GM12878 (cell line): Measurements from ENCODE around the gene MAPT. TPM values are rescaled to one million over a fixed set of nuclear protein-coding genes. Genes with fewer than 3 reads are reported as not detected.

Experiments used
- ATAC-seq: fragments of 200-7000 bp; cut with Tn5 transposase; 3 replicates; pipeline ENCODE4 v1.9.1; 2020; ENCODE audit warnings: mild to moderate bottlenecking, moderate library complexity
- BruUV-seq: library from RNA; stranded (reverse); fragments of 400-500 nt; replicated peaks from 2 replicates; lab custom pipeline; 2021; lab: Mats Ljungman, UMichigan
- CTCF ChIA-PET: fragments of 300-600 bp; sonication (Branson Sonifier 250); formaldehyde crosslinking; extraction: SDS; loops from one replicate; lab custom pipeline; 2021; ENCODE audit warnings: inconsistent platforms; lab: Yijun Ruan, JAX
- POLR2A ChIA-PET: fragments of 350-600 bp; formaldehyde crosslinking; extraction: SDS; loops from one replicate; lab custom pipeline; 2021; ENCODE audit warnings: inconsistent platforms; lab: Charles Lee
- RAD21 ChIA-PET: fragments of 300-600 bp; sonication (Branson Sonifier 250); formaldehyde crosslinking; loops from one replicate; lab custom pipeline; 2023; ENCODE audit warnings: antibody characterized with exemption; ENCODE audit not compliant: unreplicated experiment; lab: Charles Lee
- SMC1A ChIA-PET: fragments of 300-600 bp; sonication (Branson Sonifier 250); formaldehyde crosslinking; loops from one replicate; lab custom pipeline; 2023; ENCODE audit not compliant: unreplicated experiment, uncharacterized antibody; lab: Charles Lee
- DNase-seq: peaks from one replicate; pipeline ENCODE4 v3.0.0-alpha.2; 2011; ENCODE audit warnings: low read depth, low spot score
- FAIRE-seq: peaks from 3 replicates; lab custom pipeline; 2011; peaks lifted over from hg19 to GRCh38; lab: Jason Lieb, UNC
- H2AFZ ChIP-seq: 2 replicates; pipeline ENCODE4 v1.6.0; 2011; ENCODE audit warnings: low read depth, low read length, control low read depth; ENCODE audit not compliant: control insufficient read depth
- H3K27ac ChIP-seq: 2 replicates; pipeline ENCODE4 v1.5.1; 2011; ENCODE audit warnings: control low read depth; ENCODE audit not compliant: control insufficient read depth, insufficient read depth
- H3K27me3 ChIP-seq, 2 experiments: replicated peaks in 1 of 2; 2 replicates each; pipeline versions ENCODE4 v1.6.0 to v1.6.1; 2011; ENCODE audit warnings: low read length in 1 of 2; ENCODE audit not compliant: control insufficient read depth in 2 of 2, insufficient read depth in 2 of 2
- H3K36me3 ChIP-seq, 2 experiments: 2 replicates each; pipeline ENCODE4 v1.5.1; 2011; ENCODE audit warnings: low read length in 1 of 2; ENCODE audit not compliant: control insufficient read depth in 2 of 2, insufficient read depth in 2 of 2
- H3K4me1 ChIP-seq: 2 replicates; pipeline ENCODE4 v1.6.1; 2011; ENCODE audit warnings: mild to moderate bottlenecking, low read length, moderate library complexity, mixed read lengths; ENCODE audit not compliant: control insufficient read depth, insufficient read depth
- H3K4me2 ChIP-seq: 2 replicates; pipeline ENCODE4 v1.6.0; 2011; ENCODE audit warnings: control low read depth; ENCODE audit not compliant: control insufficient read depth, insufficient read depth
- H3K4me3 ChIP-seq: fragments of 200-600 bp; sonication (generic); 2 replicates; pipeline ENCODE4 v1.5.1; 2016
- H3K79me2 ChIP-seq: 2 replicates; pipeline ENCODE4 v1.6.0; 2011; ENCODE audit warnings: low read length; ENCODE audit not compliant: control insufficient read depth, insufficient read depth
- H3K9ac ChIP-seq: 2 replicates; pipeline ENCODE4 v1.8.0; 2011; ENCODE audit warnings: low read length, control low read depth, mixed read lengths; ENCODE audit not compliant: control insufficient read depth, insufficient read depth
- H3K9me3 ChIP-seq: replicated peaks from 3 replicates; pipeline ENCODE4 v1.5.1; 2011; ENCODE audit warnings: mild to moderate bottlenecking, low read length; ENCODE audit not compliant: control insufficient read depth, insufficient read depth
- H4K20me1 ChIP-seq: 2 replicates; pipeline ENCODE4 v1.6.0; 2011; ENCODE audit not compliant: control insufficient read depth, insufficient read depth
- BMI1 ChIP-seq: fragments of 450-650 bp; IDR thresholded peaks from 2 replicates; pipeline ENCODE4 v1.6.1; 2016; ENCODE audit warnings: mild to moderate bottlenecking, moderate library complexity, borderline replicate concordance
- CBFB ChIP-seq: IDR thresholded peaks from 2 replicates; pipeline ENCODE4 v1.6.1; 2016; ENCODE audit warnings: antibody characterized with exemption, low read depth
- CEBPB ChIP-seq, 2 experiments: fragments of 150-350 bp in 1 of 2; IDR thresholded peaks; 2 replicates each; pipeline ENCODE4 v1.6.1; 2012 to 2014; ENCODE audit warnings: low read depth in 2 of 2, low read length in 2 of 2, borderline replicate concordance in 1 of 2, inconsistent platforms in 1 of 2
- ETV6 ChIP-seq, 2 experiments: fragments of 450-650 bp in 1 of 2; IDR thresholded peaks in 1 of 2; conservative IDR thresholded peaks in 1 of 2; 2 replicates each; pipeline ENCODE4 v1.6.1; 2014; ENCODE audit warnings: antibody characterized with exemption in 1 of 2, borderline replicate concordance in 1 of 2, low read depth in 1 of 2, mild to moderate bottlenecking in 1 of 2, moderate library complexity in 1 of 2
- KDM1A ChIP-seq: fragments of 200-600 bp; sonication (generic); IDR thresholded peaks from 2 replicates; pipeline ENCODE4 v1.6.1; 2016; ENCODE audit warnings: borderline replicate concordance
- KLF5 ChIP-seq: fragments of 450-650 bp; IDR thresholded peaks from 2 replicates; pipeline ENCODE4 v1.6.1; 2014; ENCODE audit warnings: mild to moderate bottlenecking; ENCODE audit not compliant: partially characterized antibody
- MTA2 ChIP-seq: fragments of 450-650 bp; IDR thresholded peaks from 2 replicates; pipeline ENCODE4 v1.6.1; 2016; ENCODE audit warnings: low read depth, mild to moderate bottlenecking, moderate library complexity
- MXI1 ChIP-seq: fragments of 150-350 bp; IDR thresholded peaks from 2 replicates; pipeline ENCODE4 v1.6.1; 2011; ENCODE audit warnings: low read depth, mild to moderate bottlenecking, inconsistent platforms, low read length, improper control_type of control experiment
- MYB ChIP-seq: fragments of 150-350 bp; IDR thresholded peaks from 2 replicates; pipeline ENCODE4 v1.6.1; 2014; ENCODE audit warnings: mild to moderate bottlenecking, low read depth, low read length, borderline replicate concordance
- NR2C1 ChIP-seq: fragments of 450-650 bp; IDR thresholded peaks from 2 replicates; pipeline ENCODE4 v1.6.1; 2017; ENCODE audit warnings: antibody characterized with exemption, mild to moderate bottlenecking, moderate library complexity
- NRF1 ChIP-seq: conservative IDR thresholded peaks from 2 replicates; pipeline ENCODE4 v1.6.1; 2011; ENCODE audit warnings: mild to moderate bottlenecking, low read depth, low read length, improper control_type of control experiment
- RUNX3 ChIP-seq: IDR thresholded peaks from 2 replicates; pipeline ENCODE4 v1.6.1; 2012; ENCODE audit warnings: low read length, inconsistent platforms
- SIN3A ChIP-seq: IDR thresholded peaks from 2 replicates; pipeline ENCODE4 v1.6.1; 2012; ENCODE audit warnings: low read depth, low read length, improper control_type of control experiment
- SMARCA5 ChIP-seq: fragments of 450-650 bp; IDR thresholded peaks from 2 replicates; pipeline ENCODE4 v1.6.1; 2017; ENCODE audit warnings: mild to moderate bottlenecking
- TCF3 ChIP-seq: IDR thresholded peaks from 2 replicates; pipeline ENCODE4 v1.6.1; 2012; ENCODE audit warnings: low read depth, mild to moderate bottlenecking, low read length, borderline replicate concordance; ENCODE audit not compliant: insufficient read depth
- WGBS: methylation state at CpG from one replicate; pipeline ENCODE4 v1.1.6; 2016; ENCODE audit warnings: low lambda C conversion rate; ENCODE audit not compliant: insufficient replicate concordance, insufficient coverage; ENCODE audit errors: missing lambda C conversion rate; 5-methylcytosine and 5-hydroxymethylcytosine counted together
- in situ Hi-C: fragments of 300-500 bp; cut with MboI; formaldehyde crosslinking; loops from 9 replicates; pipeline ENCODE4 v1.14.3; 2018; ENCODE audit warnings: mixed read lengths
- intact Hi-C: fragments of 100-400 bp; cut with micrococcal nuclease; formaldehyde crosslinking; loops from one replicate; pipeline ENCODE4 v1.14.2; 2022; ENCODE audit not compliant: unreplicated experiment
- polyA plus RNA-seq, 11 experiments: library from polyadenylated mRNA; depleted of rRNA in 4 of 11; unstranded in 6 of 11; stranded (reverse) in 5 of 11; fragments of >200 nt; fragmentation: Nextera tagmentation in 4 of 11; fragmentation: Illumina TruSeq in 1 of 11; extraction: Ambion mirVana in 4 of 11; extraction: Trizol in 1 of 11; gene quantifications; 1 replicate in 1 of 11; 2 replicates in 10 of 11; pipeline versions ENCODE4 v1.2.1 to v1.2.3, GENCODE V29; 2011 to 2016; ENCODE audit warnings: inconsistent platforms in 2 of 11, missing spikeins in 2 of 11, low read depth in 1 of 11
- total RNA-seq, 4 experiments: library from RNA; depleted of rRNA in 3 of 4; stranded (reverse); fragments of >200 nt in 3 of 4; fragmentation: Illumina TruSeq in 1 of 4; extraction: Trizol in 1 of 4; gene quantifications; 2 replicates each; pipeline versions ENCODE4 v1.2.1 to v1.2.3, GENCODE V29; 2013 to 2021
- TF ChIP-seq, protein P1 (sequence below), 3 experiments: IDR thresholded peaks in 2 of 3; conservative IDR thresholded peaks in 1 of 3; 2 replicates each; pipeline ENCODE4 v1.5.1; 2011; ENCODE audit warnings: low read depth in 3 of 3, low read length in 3 of 3, mild to moderate bottlenecking in 3 of 3, control low read depth in 2 of 3, moderate library complexity in 2 of 3, inconsistent platforms in 1 of 3, mixed read lengths in 1 of 3; ENCODE audit not compliant: control insufficient read depth in 2 of 3, insufficient read depth in 1 of 3; ENCODE audit errors: extremely low read depth in 1 of 3
- TF ChIP-seq, protein P2 (sequence below): IDR thresholded peaks from 2 replicates; pipeline ENCODE4 v1.6.1; 2012; ENCODE audit warnings: low read depth, low read length, improper control_type of control experiment
- TF ChIP-seq, protein P3 (sequence below): fragments of 450-650 bp; IDR thresholded peaks from 2 replicates; pipeline ENCODE4 v1.6.1; 2017; ENCODE audit warnings: mild to moderate bottlenecking, moderate library complexity

MAPT gene
- total and polyA plus RNA-seq, 10 of the 15 experiments (the other 5 are each of a cell fraction or from before 2014, with no cell fraction given): under 0.01 to 0.05 (median 0.03) TPM; not detected in 7

DNA sequence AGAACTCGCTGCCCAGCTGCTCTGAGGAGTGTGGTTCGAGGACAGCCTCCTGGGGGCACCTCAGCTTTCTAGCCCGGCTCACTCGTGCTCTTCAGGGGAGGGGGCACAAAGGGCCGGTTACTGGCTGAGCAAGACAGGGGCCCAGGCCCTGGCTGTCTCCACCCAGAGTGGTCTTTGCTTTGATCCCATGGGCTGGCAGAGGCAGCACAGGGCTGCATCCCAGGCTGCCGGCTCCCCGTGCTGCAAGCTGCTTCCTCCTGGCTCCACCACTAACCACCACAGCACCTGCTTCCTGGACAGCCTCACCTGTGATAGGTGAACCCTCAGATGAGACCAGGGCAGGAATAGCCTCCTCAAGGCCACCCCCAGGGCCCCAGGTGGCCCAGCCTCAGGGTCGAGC, 42.9 kb upstream of the MAPT start:
- intact Hi-C loops: no loop called here
- DNase-seq: no peak
- TF ChIP-seq, protein P1, sequence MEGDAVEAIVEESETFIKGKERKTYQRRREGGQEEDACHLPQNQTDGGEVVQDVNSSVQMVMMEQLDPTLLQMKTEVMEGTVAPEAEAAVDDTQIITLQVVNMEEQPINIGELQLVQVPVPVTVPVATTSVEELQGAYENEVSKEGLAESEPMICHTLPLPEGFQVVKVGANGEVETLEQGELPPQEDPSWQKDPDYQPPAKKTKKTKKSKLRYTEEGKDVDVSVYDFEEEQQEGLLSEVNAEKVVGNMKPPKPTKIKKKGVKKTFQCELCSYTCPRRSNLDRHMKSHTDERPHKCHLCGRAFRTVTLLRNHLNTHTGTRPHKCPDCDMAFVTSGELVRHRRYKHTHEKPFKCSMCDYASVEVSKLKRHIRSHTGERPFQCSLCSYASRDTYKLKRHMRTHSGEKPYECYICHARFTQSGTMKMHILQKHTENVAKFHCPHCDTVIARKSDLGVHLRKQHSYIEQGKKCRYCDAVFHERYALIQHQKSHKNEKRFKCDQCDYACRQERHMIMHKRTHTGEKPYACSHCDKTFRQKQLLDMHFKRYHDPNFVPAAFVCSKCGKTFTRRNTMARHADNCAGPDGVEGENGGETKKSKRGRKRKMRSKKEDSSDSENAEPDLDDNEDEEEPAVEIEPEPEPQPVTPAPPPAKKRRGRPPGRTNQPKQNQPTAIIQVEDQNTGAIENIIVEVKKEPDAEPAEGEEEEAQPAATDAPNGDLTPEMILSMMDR (IDR thresholded peaks at IDR 0.05 in 2 of 3, conservative IDR thresholded peaks at IDR 0.05 in 1 of 3; ENCODE audit: control insufficient read depth in 2 of 3, extremely low read depth in 1 of 3, insufficient read depth in 1 of 3, low read depth in 3 of 3, low read length in 3 of 3): no peak
- TF ChIP-seq NRF1: no peak
- no peak for TF ChIP-seq BMI1
- TF ChIP-seq KDM1A: no peak
- TF ChIP-seq CBFB: no peak
- TF ChIP-seq ETV6 (conservative IDR thresholded peaks at IDR 0.05 in 1 of 2, IDR thresholded peaks at IDR 0.05 in 1 of 2; ENCODE audit: borderline replicate concordance in 1 of 2, low read depth in 1 of 2): no peak
- TF ChIP-seq CEBPB (IDR thresholded peaks at IDR 0.05; ENCODE audit: borderline replicate concordance in 1 of 2, low read depth in 2 of 2, low read length in 2 of 2): no peak
- TF ChIP-seq MXI1: no peak
- no peak for TF ChIP-seq MYB
- TF ChIP-seq, protein P2, sequence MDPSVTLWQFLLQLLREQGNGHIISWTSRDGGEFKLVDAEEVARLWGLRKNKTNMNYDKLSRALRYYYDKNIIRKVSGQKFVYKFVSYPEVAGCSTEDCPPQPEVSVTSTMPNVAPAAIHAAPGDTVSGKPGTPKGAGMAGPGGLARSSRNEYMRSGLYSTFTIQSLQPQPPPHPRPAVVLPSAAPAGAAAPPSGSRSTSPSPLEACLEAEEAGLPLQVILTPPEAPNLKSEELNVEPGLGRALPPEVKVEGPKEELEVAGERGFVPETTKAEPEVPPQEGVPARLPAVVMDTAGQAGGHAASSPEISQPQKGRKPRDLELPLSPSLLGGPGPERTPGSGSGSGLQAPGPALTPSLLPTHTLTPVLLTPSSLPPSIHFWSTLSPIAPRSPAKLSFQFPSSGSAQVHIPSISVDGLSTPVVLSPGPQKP: no peak
- TF ChIP-seq, protein P3, sequence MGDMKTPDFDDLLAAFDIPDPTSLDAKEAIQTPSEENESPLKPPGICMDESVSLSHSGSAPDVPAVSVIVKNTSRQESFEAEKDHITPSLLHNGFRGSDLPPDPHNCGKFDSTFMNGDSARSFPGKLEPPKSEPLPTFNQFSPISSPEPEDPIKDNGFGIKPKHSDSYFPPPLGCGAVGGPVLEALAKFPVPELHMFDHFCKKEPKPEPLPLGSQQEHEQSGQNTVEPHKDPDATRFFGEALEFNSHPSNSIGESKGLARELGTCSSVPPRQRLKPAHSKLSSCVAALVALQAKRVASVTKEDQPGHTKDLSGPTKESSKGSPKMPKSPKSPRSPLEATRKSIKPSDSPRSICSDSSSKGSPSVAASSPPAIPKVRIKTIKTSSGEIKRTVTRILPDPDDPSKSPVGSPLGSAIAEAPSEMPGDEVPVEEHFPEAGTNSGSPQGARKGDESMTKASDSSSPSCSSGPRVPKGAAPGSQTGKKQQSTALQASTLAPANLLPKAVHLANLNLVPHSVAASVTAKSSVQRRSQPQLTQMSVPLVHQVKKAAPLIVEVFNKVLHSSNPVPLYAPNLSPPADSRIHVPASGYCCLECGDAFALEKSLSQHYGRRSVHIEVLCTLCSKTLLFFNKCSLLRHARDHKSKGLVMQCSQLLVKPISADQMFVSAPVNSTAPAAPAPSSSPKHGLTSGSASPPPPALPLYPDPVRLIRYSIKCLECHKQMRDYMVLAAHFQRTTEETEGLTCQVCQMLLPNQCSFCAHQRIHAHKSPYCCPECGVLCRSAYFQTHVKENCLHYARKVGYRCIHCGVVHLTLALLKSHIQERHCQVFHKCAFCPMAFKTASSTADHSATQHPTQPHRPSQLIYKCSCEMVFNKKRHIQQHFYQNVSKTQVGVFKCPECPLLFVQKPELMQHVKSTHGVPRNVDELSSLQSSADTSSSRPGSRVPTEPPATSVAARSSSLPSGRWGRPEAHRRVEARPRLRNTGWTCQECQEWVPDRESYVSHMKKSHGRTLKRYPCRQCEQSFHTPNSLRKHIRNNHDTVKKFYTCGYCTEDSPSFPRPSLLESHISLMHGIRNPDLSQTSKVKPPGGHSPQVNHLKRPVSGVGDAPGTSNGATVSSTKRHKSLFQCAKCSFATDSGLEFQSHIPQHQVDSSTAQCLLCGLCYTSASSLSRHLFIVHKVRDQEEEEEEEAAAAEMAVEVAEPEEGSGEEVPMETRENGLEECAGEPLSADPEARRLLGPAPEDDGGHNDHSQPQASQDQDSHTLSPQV: no peak
- TF ChIP-seq RUNX3: no peak
- no peak for TF ChIP-seq SMARCA5
- no peak for TF ChIP-seq NR2C1
- TF ChIP-seq SIN3A: no peak
- TF ChIP-seq TCF3: no peak
- no peak for TF ChIP-seq KLF5
- TF ChIP-seq MTA2: no peak

More for the DNA sequence above, 42.9 kb upstream of the MAPT start:
- H4K20me1 ChIP-seq: no peaks in the 10 kb centered on the region
- WGBS: 13% methylated on average over 8 of the region's 8 CpGs
- no peaks in the 10 kb centered on the region; a peak in 1 of 4 replicates for H3K27me3 ChIP-seq
- no peaks in the 10 kb centered on the region for H3K9me3 ChIP-seq
- RAD21 ChIA-PET: interaction anchor here (1.3 to 1.5 kb wide), 2 partner anchors 69 to 211 kb away, joined by 3 to 8 read pairs; no protein-coding TSS in a partner anchor
- no peak overlapping the region for H3K4me2 ChIP-seq
- in situ Hi-C loops: no loop called here
- no peak overlapping the region for H3K9ac ChIP-seq
- no peaks in the 10 kb centered on the region for H3K79me2 ChIP-seq
- no peaks in the 10 kb centered on the region for H3K4me1 ChIP-seq
- ATAC-seq: no peak
- no peaks in the 10 kb centered on the region for H3K36me3 ChIP-seq
- POLR2A ChIA-PET: no interaction called here
- BruUV-seq: no TSS peak
- H3K4me3 ChIP-seq: no peak overlapping the region
- CTCF ChIA-PET: interaction anchor here (0.6 to 3.1 kb wide), 9 partner anchors 14 to 617 kb away, joined by 3 to 15 read pairs (median 4); no protein-coding TSS in a partner anchor
- no peak overlapping the region for H2AFZ ChIP-seq
- no peak overlapping the region for H3K27ac ChIP-seq
- no peak for FAIRE-seq
- SMC1A ChIA-PET: no interaction called here
